Neutrophil (primary cell): Measurements from ENCODE around the gene STAT4.

Experiments used
- H3K27ac ChIP-seq: fragments of 200-600 bp; sonication (generic); 2 replicates; pipeline ENCODE4 v1.5.1; 2016; ENCODE audit warnings: mild to moderate bottlenecking, moderate library complexity
- H3K27me3 ChIP-seq: fragments of 200-600 bp; sonication (generic); 2 replicates; pipeline ENCODE4 v1.6.0; 2016; ENCODE audit warnings: mild to moderate bottlenecking
- H3K36me3 ChIP-seq: fragments of 200-600 bp; sonication (generic); 2 replicates; pipeline ENCODE4 v1.5.1; 2017
- H3K4me1 ChIP-seq, 2 experiments: fragments of 200-600 bp in 1 of 2; sonication (generic) in 1 of 2; 1 replicate in 1 of 2; 2 replicates in 1 of 2; pipeline versions ENCODE4 v1.5.1 to v1.6.1; 2013 to 2016; ENCODE audit warnings: low read depth in 1 of 2, low read length in 1 of 2, mild to moderate bottlenecking in 1 of 2, moderate library complexity in 1 of 2; ENCODE audit not compliant: control insufficient read depth in 1 of 2, insufficient read depth in 1 of 2
- H3K4me3 ChIP-seq, 2 experiments: fragments of 200-600 bp in 1 of 2; sonication (generic) in 1 of 2; 1 replicate in 1 of 2; 2 replicates in 1 of 2; pipeline ENCODE4 v1.5.1; 2013 to 2016; ENCODE audit warnings: low read depth in 1 of 2, low read length in 1 of 2, mild to moderate bottlenecking in 1 of 2, moderate library complexity in 1 of 2
- H3K9me3 ChIP-seq: fragments of 200-600 bp; sonication (generic); 2 replicates; pipeline ENCODE4 v1.5.1; 2016
- TF ChIP-seq, protein P1 (sequence below): fragments of 200-600 bp; sonication (generic); IDR thresholded peaks from 2 replicates; pipeline ENCODE4 v1.5.1; 2016; ENCODE audit warnings: antibody characterized with exemption

The STAT4 gene

GRCh38 chr2:191051825-191052778, 98.7 kb downstream of the STAT4 start:
- H3K27ac ChIP-seq = peak overlapping the region; percentile 59
- no peaks in the 10 kb centered on the region for H3K9me3 ChIP-seq
- no peaks in the 10 kb centered on the region for H3K27me3 ChIP-seq
- H3K4me1 ChIP-seq = peaks cover 34 to 45% of the 10 kb centered on the region in 2 experiments
- H3K4me3 ChIP-seq = peak overlapping the region; percentile 24 to 36
- H3K36me3 ChIP-seq = no peaks in the 10 kb centered on the region
- TF ChIP-seq, protein P1, sequence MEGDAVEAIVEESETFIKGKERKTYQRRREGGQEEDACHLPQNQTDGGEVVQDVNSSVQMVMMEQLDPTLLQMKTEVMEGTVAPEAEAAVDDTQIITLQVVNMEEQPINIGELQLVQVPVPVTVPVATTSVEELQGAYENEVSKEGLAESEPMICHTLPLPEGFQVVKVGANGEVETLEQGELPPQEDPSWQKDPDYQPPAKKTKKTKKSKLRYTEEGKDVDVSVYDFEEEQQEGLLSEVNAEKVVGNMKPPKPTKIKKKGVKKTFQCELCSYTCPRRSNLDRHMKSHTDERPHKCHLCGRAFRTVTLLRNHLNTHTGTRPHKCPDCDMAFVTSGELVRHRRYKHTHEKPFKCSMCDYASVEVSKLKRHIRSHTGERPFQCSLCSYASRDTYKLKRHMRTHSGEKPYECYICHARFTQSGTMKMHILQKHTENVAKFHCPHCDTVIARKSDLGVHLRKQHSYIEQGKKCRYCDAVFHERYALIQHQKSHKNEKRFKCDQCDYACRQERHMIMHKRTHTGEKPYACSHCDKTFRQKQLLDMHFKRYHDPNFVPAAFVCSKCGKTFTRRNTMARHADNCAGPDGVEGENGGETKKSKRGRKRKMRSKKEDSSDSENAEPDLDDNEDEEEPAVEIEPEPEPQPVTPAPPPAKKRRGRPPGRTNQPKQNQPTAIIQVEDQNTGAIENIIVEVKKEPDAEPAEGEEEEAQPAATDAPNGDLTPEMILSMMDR = peak; percentile 45

DNA sequence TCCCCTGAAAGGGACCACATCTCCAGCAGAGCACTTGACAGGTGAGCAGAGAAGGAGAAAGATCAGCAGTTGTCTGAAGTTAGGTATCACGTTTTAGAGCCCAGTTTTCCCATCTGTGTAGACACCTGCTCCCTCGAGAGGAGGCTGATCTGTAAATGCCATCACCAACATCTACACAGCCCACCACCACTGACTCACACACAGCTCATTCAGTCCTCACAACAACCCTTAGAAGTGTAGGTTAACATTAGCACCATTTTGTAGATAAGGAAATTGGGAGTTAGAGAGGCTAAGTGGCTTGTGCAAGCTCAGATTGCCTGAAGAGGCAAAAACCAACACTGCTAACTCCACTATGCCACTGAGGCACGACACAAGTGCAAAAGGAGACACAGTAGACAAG, 99.6 kb downstream of the STAT4 start:
- no peak overlapping the region for H3K4me3 ChIP-seq

GRCh38 chr2:191050640-191050987, 100.2 kb downstream of the STAT4 start:
- TF ChIP-seq, protein P1 = no peak

More for the DNA sequence above, 99.6 kb downstream of the STAT4 start:
- TF ChIP-seq, protein P1 = no peak
- peak overlapping the region; percentile 59 for H3K27ac ChIP-seq
- H3K9me3 ChIP-seq = no peaks in the 10 kb centered on the region
- H3K27me3 ChIP-seq = no peaks in the 10 kb centered on the region
- no peaks in the 10 kb centered on the region for H3K36me3 ChIP-seq
- peaks cover 26 to 37% of the 10 kb centered on the region in 2 experiments for H3K4me1 ChIP-seq

DNA sequence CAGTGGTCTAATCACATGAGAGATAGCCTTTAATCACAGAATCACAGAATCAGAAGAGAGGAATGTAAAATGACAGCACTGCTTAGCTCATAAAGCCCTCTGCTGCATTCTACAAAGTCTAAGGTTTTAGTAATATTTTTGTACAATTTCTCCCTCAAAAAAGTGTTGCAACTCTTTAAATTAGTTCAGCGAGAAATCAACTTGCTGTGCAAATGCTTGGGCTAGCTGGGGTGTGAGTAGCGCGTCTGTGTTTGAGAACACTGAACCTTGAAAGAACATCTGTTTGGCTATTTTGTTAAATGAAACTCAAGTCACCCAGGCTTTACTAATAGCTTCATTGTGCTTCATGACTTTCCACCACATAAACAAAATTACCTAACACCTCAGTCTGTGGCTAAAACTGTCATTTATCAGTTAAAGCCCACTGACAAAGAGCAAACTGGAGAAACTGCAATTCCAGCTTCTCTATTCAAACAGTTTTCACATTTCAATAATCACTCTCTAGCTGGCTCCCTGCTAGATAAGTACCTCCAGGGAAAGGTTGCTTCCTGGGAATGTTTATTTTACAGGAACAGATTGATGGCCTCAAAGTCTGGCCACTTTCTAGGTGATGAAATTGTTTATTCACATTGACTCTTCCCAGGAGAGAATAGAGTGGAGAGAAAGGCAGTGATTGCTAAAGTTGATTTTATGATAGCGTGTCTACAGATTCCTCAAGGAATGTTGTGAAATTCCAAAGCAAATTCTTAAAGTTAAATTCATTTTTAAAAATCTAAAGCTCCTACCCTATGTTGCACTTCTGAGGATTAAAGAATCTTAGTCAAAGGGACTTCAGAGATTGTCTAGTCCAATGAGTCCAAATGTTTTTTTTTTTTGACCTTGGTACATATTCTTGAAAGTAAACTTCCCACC, 100.8 kb downstream of the STAT4 start:
- Histone ChIP-seq H3K4me1 (peaks cover 23 to 34% of the 10 kb centered on the region in 2 experiments), H3K27ac (no peak overlapping the region), H3K27me3 (no peaks in the 10 kb centered on the region), H3K9me3 (no peaks in the 10 kb centered on the region), H3K36me3 (no peaks in the 10 kb centered on the region), H3K4me3 (no peak overlapping the region)
- TF ChIP-seq, protein P1 = no peak

More at GRCh38 chr2:191050640-191050987, 100.2 kb downstream of the STAT4 start:
- Histone ChIP-seq H3K4me1 (peaks cover 23 to 34% of the 10 kb centered on the region in 2 experiments), H3K36me3 (no peaks in the 10 kb centered on the region), H3K4me3 (no peak overlapping the region), H3K27me3 (no peaks in the 10 kb centered on the region), H3K9me3 (no peaks in the 10 kb centered on the region), H3K27ac (no peak overlapping the region)

GRCh38 chr2:191048073-191048472, 102.7 kb downstream of the STAT4 start:
- H3K4me3 ChIP-seq = no peak overlapping the region
- peaks cover 23 to 34% of the 10 kb centered on the region in 2 experiments for H3K4me1 ChIP-seq
- no peaks in the 10 kb centered on the region for H3K9me3 ChIP-seq
- no peak overlapping the region for H3K27ac ChIP-seq
- H3K36me3 ChIP-seq = no peaks in the 10 kb centered on the region
- no peaks in the 10 kb centered on the region for H3K27me3 ChIP-seq
- TF ChIP-seq, protein P1 = no peak
